Erythroblast (primary cell): ENCODE measurements around the gene ATRNL1.

Experiments
- DNase-seq, 2 experiments: peaks; one replicate each; lab custom pipeline; 2025; lab: John Stamatoyannopoulos, UW
- GATA1 ChIP-seq: IDR thresholded peaks from 2 replicates; pipeline ENCODE4 v1.6.1; 2011; ENCODE audit warnings: low read depth, mild to moderate bottlenecking, control low read depth, low read length, moderate library complexity
- POLR2A ChIP-seq: IDR thresholded peaks from 2 replicates; pipeline ENCODE4 v1.6.1; 2011; ENCODE audit warnings: mild to moderate bottlenecking, low read length

The ATRNL1 gene

GRCh38 chr10:115059301-115059898 is 33.8 kb upstream of the ATRNL1 start:
- no peak for DNase-seq
- no peak for TF ChIP-seq POLR2A
- no peak for TF ChIP-seq GATA1

- DNase-seq = no peak
- TF ChIP-seq POLR2A (no peak), GATA1 (no peak)
Measured at GRCh38 chr10:115063701-115064658, 29.2 kb upstream of the ATRNL1 start.

DNA sequence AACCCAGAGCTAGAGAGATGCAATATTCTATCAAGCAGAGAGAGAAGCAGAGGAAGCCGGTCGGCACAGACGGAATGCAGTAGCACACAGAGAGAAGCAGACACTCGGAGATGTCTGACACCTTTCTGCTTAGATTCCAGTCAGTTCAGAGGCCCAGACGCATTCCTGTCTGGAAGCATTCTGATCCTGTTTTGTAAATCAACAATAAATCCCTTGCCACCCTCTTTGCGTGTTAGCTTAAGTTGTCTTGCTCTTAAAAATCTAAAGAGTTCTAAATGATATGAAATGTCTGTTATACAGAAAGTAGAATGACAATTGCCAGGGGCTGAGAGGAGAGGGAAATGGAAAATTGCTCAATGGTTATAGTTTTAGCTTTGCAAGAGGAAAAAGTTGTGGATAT is 27.4 kb upstream of the ATRNL1 start:
- no peak for TF ChIP-seq POLR2A
- no peak for TF ChIP-seq GATA1
- no peak for DNase-seq

- TF ChIP-seq POLR2A (no peak), GATA1 (no peak)
- no peak for DNase-seq
Measured at GRCh38 chr10:115066528-115066927, 26.6 kb upstream of the ATRNL1 start.

- no peak for DNase-seq
- no peak for TF ChIP-seq GATA1
- TF ChIP-seq POLR2A = no peak
Measured at GRCh38 chr10:115073796-115074195, 19.4 kb upstream of the ATRNL1 start.

- no peak for DNase-seq
- TF ChIP-seq POLR2A = no peak
- TF ChIP-seq GATA1 = no peak
Measured at GRCh38 chr10:115082506-115082905, 10.7 kb upstream of the ATRNL1 start.

- TF ChIP-seq POLR2A (no peak), GATA1 (no peak)
- DNase-seq = no peak
Measured at GRCh38 chr10:115084277-115084850, 8.8 kb upstream of the ATRNL1 start.

DNA sequence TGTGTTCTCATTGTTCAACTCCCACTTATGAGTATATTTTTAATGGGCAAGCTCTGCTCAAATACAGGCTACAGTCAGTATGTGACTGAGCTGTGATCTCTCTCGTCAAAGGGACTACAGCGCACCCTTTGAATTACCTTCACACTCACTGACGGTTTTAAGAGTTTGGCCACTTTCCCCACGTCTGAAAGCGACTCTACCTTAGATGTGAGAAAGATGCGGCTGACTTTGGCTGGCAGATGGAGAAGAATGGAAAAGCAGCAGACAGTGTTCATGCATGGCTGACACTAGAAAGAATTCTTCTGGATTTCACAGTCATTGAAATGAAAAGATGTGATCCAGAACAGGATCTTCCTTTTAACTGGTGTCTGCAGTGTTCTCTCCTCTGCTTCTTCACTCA is 2.0 kb upstream of the ATRNL1 start:
- no peak for DNase-seq
- no peak for TF ChIP-seq GATA1
- no peak for TF ChIP-seq POLR2A

DNA sequence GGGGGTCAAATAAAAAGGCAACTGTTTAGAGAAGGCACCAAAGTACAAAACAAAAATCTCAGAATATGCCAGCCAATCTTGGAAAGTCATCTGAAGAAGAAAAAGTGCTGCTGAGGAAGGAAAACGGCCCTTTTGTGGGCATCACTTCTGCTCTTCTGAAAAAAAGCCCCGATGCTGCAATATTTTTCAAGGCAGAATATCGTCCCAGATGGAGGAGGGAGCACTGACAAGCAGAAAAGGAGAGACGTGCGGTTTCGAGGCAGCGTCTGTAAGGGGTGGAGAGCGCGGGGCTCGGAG is 959 bp upstream of the ATRNL1 start:
- no peak for DNase-seq
- no peak for TF ChIP-seq GATA1

DNA sequence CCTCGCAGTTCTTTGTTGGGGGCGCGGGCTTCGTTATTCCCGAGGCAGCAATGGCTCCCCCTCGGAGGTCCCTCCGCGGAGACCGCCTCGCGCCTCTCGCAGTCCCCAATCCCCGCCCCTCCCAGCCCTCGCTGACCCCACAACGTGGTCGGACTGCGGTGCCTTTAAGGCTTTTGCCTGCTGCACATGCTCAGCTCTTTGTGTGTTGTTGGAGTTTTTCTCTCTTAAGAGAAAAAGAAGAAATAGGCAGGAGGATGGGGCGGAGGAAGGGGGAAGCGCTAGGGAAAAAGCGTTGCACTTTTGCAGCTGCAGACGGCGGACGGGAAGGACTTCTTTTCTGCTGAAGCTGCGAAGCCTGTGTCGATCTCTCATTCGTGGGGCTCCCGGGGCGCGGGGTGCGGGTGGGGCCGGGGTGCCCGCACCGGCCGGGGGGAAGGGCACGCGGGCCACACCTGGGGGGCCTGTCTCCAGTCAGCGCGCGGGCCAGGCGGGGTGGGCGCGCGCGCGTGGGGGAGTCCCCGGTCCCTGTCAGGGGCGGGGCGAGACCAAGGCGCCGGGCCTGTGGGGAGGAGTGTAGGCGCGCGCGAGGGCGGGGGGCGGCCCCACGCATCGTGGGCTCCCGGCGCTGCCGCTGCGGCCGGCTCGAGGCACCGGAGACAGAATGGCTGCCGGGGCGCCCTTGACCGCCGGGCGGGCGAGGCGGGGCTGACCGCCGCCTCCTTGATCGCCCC is 445 bp upstream of the ATRNL1 start:
- TF ChIP-seq GATA1 = no peak
- no peak for TF ChIP-seq POLR2A
- peak; percentile 30 to 31 for DNase-seq

- no peak for DNase-seq
- no peak for TF ChIP-seq GATA1
- no peak for TF ChIP-seq POLR2A
Measured at GRCh38 chr10:115093776-115094408, 727 bp downstream of the ATRNL1 start.

- no peak for TF ChIP-seq POLR2A
- no peak for TF ChIP-seq GATA1
- DNase-seq = peak in 1 of 2 experiments; percentile 1
Measured at GRCh38 chr10:115094416-115095140, 1.4 kb downstream of the ATRNL1 start.

DNA sequence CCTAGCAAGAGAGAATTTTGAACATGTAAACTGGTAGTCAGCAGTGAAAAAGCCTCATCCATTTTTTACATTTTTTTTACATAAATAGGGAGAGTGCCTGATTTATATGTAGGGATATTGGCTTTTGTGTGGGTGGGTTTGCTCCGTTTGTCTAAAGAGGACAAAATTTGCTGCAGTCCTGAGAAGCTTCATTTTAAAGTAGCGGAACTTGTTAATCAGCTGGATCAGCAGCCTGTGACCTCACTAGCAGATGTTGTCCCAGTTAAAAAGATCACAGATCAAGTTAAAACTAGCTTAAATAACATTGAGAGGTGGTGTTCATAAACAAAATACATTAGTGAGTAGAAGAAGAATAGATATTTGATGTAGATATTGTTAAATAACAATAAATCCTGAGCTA is 2.6 kb downstream of the ATRNL1 start:
- TF ChIP-seq GATA1 (no peak), POLR2A (no peak)

More for the DNA sequence above, 2.6 kb downstream of the ATRNL1 start:
- DNase-seq = no peak
